ENCODE measurements around the gene GDPD5. TPM values are rescaled to one million over a fixed set of nuclear protein-coding genes. Genes with fewer than 3 reads are reported as not detected.

Gene GDPD5
- total RNA-seq, 1 experiment from 2014 or later = 15.2 TPM

DNA sequence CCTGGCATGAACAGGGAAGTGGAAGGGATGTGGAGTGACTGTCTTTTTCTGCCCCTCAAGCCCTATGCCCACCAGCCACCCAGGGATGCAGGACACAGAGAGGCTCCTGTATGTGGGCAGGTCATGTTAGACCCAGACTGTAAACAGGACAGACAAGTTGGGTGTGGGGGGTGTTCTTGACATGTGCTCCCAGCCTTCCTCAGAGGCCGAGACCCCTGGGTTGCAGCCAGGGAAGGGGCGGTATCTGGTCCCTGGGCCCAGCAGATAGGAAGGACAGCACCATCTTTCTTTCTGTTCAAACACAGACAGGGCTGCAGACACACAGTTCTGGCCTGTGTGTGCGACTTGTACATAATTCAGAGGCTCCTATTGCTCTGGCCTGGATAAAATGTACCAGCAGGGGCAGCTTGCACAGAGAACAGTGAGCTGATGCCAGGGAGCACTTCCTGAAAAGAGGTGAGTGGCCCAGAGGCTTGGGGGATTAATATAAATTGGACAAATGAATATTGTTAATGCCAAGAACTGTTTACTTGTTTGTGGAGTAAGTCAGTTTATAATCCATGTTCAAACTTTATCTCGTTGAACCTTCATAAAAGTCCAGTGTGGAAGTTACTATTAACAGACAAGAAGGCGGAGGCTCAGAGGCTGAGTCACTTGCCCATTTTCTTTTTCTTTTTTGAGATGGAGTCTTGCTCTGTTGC lies 16.6 kb downstream of the GDPD5 start:
- no peak overlapping the region for H3K4me3 ChIP-seq
- DNase-seq = no peak
- no peaks in the 10 kb centered on the region for H3K9me3 ChIP-seq
- no peaks in the 10 kb centered on the region for H3K36me3 ChIP-seq
- H3K27me3 ChIP-seq = no peaks in the 10 kb centered on the region

DNA sequence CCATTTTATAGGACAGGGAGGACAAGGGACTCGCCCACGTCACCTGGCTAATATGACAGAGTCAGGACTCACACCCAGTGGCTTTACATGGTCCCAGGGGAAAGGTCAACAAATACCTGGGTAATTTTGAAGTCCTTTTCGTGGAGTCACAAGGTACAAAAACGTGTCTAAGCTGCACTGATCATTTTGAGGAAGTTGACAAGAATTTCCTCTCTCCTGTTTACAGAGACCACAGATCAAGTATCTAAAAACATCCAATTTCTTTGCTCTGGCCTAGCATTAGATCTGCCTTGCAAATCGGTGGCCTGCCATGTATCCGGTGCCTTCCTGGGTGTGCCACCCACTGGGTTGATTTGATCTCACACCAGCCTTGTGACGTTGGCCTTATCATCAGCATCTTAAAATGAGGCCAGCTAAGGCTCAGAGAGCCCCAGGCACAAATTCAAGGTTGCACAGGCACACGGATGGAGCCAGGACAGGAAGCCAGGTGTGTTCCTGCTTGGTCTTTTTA lies 17.6 kb downstream of the GDPD5 start:
- Histone ChIP-seq H3K9me3 (no peaks in the 10 kb centered on the region), H3K36me3 (no peaks in the 10 kb centered on the region), H3K27me3 (no peaks in the 10 kb centered on the region), H3K4me3 (no peak overlapping the region)
- DNase-seq = no peak

DNA sequence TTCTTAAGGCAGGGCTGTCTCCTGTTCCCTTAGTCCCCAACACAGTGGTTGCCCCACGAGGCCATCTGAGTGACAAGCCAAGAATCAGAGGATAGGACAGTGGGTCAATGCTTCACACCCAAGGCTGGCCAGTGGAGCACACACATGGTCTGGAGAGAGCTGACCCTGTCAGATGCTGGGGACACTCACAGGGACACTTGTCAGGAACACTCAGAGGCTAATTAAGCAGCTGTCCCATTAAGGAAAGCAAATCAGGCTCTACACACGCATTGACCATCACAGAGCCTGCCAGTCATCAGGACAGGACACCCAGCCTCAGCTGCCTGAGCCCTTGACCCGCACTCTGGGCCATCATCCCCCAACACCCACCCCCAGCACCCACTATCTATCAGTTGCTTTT lies 18.2 kb downstream of the GDPD5 start:
- DNase-seq = no peak

DNA sequence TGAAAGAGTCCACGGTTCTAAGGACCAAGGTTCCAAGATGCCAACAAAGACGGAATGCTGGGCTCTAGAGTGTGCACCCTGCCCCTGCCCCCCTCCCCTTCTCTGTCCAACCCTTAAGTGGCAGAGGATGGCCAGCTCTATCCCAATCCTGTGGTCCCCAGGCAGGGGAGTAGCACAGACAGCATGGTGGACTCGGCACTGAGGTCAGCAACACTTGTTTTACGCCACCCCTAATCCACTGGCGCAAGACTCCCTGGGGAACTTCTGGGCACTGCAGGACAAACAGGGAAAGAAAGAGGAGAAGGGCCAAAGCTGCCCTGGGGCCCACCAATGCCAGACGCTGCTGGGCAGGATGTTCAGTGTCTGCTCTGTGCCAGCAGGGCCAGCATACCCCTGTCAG lies 18.9 kb downstream of the GDPD5 start:
- no peaks in the 10 kb centered on the region for H3K27me3 ChIP-seq
- no peak for DNase-seq
- no peaks in the 10 kb centered on the region for H3K9me3 ChIP-seq
- H3K36me3 ChIP-seq = no peaks in the 10 kb centered on the region
- no peak overlapping the region for H3K4me3 ChIP-seq

More for the DNA sequence above, 18.2 kb downstream of the GDPD5 start:
- Histone ChIP-seq H3K36me3 (no peaks in the 10 kb centered on the region), H3K9me3 (no peaks in the 10 kb centered on the region), H3K27me3 (no peaks in the 10 kb centered on the region), H3K4me3 (no peak overlapping the region)

- DNase-seq = no peak
- no peaks in the 10 kb centered on the region for H3K27me3 ChIP-seq
- no peaks in the 10 kb centered on the region for H3K9me3 ChIP-seq
- no peak overlapping the region for H3K4me3 ChIP-seq
- H3K36me3 ChIP-seq = no peaks in the 10 kb centered on the region
Observed at GRCh38 chr11:75505916-75506692, 19.6 kb downstream of the GDPD5 start.

DNA sequence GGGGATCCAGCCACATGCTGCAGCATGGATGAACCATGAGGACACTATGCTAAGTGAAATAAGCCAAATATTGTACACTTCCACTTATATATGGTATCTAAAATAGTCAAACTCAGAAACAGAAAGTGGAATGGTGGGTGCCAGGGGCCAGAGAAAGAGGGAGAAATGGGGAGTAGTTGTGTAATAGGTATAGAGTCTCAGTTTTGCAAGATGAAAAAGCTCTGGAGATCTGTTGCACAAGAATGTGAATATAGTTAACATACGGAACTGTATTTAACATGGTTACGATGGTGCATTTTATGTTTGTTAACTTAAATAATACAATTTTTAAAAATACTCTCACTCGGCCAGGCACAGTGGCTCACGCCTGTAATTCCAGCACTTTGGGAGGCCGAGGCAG lies 21.2 kb downstream of the GDPD5 start:
- Histone ChIP-seq H3K36me3 (no peaks in the 10 kb centered on the region), H3K27me3 (no peaks in the 10 kb centered on the region), H3K9me3 (no peaks in the 10 kb centered on the region), H3K4me3 (no peak overlapping the region)
- no peak for DNase-seq

- no peak overlapping the region for H3K4me3 ChIP-seq
- DNase-seq = no peak
- no peaks in the 10 kb centered on the region for H3K9me3 ChIP-seq
- H3K36me3 ChIP-seq = no peaks in the 10 kb centered on the region
- H3K27me3 ChIP-seq = no peaks in the 10 kb centered on the region
Observed at GRCh38 chr11:75503531-75504099, 22.1 kb downstream of the GDPD5 start.

DNA sequence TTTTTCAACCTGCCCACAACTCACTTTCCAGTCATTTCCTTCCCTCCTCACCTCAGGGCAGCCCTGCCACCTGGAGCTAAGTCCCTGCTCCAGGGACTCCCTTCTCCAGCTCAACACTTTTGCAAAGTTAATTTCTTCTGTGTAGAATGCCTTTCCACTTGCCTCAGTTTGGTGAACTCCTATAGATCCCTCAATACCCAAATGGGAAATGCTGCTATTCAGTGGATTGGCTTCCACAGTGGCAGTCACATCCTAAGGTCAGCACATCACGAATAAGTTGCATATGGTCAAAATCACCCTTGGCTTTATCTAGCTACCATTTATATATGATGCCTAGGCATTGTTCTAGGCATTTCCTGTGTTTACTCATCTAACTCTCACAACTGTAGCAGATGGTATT lies 23.6 kb downstream of the GDPD5 start:
- Histone ChIP-seq H3K36me3 (no peaks in the 10 kb centered on the region), H3K9me3 (no peaks in the 10 kb centered on the region), H3K4me3 (no peak overlapping the region)

GRCh38 chr11:75500742-75501141 lies 25.0 kb downstream of the GDPD5 start:
- no peak for DNase-seq
- Histone ChIP-seq H3K27me3 (no peaks in the 10 kb centered on the region), H3K9me3 (no peaks in the 10 kb centered on the region), H3K36me3 (no peaks in the 10 kb centered on the region), H3K4me3 (no peak overlapping the region)

More for the DNA sequence above, 23.6 kb downstream of the GDPD5 start:
- no peaks in the 10 kb centered on the region for H3K27me3 ChIP-seq
- no peak for DNase-seq

- H3K4me3 ChIP-seq = no peak overlapping the region
- no peaks in the 10 kb centered on the region for H3K9me3 ChIP-seq
- no peaks in the 10 kb centered on the region for H3K36me3 ChIP-seq
- peak; percentile 90 for DNase-seq
- H3K27me3 ChIP-seq = no peaks in the 10 kb centered on the region
Observed at GRCh38 chr11:75499423-75500190, 26.1 kb downstream of the GDPD5 start.

DNA sequence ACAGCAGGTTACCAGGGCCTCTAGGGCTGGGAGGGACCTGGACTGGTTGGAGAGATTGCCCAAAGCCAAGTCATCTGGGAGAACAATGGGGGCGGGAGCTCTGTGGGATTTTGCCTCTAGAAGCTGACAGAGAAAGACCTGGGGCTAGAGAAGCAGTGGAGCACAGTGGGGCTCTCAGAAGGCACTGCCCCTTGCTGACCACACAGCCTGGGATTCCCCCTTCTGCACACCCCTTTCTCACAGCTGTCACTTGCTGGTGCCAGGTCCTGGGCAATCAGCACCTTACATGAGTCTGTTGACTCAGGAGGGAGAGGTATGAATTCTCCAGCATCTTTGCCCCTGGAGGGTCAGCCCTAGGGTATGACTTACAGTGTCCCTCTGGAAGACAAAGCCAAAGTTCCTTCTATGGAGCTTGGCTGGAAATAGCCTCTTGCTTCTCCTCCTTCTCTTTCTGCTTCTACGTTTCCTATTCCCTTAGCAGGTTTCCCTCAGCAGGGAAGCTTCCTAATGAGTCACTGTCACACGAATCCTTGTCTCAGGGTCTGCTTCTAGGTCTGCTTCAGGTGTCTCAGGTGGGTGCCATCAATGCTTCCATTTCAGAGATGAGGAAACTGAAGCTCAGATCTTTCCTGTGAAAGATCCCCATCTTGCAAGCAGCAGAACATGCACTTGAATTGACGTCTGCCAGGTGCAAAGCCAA lies 27.0 kb downstream of the GDPD5 start:
- no peaks in the 10 kb centered on the region for H3K27me3 ChIP-seq
- DNase-seq = peak; percentile 31
- no peaks in the 10 kb centered on the region for H3K9me3 ChIP-seq
- no peak overlapping the region for H3K4me3 ChIP-seq
- H3K36me3 ChIP-seq = no peaks in the 10 kb centered on the region

DNA sequence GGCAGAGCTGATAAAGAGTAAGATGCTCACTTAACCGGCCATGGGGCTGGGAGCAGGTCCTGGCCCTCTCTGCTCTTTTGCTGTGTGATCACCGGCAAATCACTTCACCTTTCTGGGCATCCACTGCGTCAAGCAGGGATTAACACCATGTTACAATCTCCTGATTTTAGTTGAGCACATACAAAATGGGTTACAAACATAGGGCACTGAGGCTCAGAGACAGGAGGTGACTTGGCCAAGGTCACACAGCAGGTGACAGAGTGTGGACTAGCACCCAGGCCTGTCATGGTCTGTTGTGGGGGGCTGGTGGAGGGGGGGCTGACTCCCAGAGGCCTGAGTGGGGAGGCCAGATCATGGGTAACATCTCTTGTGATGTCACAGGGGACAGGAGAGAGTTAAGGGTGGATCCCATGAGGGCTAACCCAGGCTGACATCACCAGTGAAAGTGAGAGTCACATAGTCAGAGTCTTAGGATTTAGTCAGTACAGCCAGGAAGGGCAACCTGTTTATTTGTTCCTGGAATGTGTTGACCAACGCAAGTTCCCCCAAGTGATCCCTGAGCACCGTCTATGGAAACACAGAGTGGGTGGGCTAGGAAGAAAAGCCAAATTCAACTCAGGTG lies 27.8 kb downstream of the GDPD5 start:
- no peaks in the 10 kb centered on the region for H3K27me3 ChIP-seq
- H3K36me3 ChIP-seq = no peaks in the 10 kb centered on the region
- DNase-seq = no peak
- no peaks in the 10 kb centered on the region for H3K9me3 ChIP-seq
- no peak overlapping the region for H3K4me3 ChIP-seq

- Histone ChIP-seq H3K9me3 (no peaks in the 10 kb centered on the region), H3K4me3 (no peak overlapping the region), H3K36me3 (no peaks in the 10 kb centered on the region), H3K27me3 (no peaks in the 10 kb centered on the region)
- DNase-seq = no peak
Observed at GRCh38 chr11:75496305-75496752, 29.4 kb downstream of the GDPD5 start.

DNA sequence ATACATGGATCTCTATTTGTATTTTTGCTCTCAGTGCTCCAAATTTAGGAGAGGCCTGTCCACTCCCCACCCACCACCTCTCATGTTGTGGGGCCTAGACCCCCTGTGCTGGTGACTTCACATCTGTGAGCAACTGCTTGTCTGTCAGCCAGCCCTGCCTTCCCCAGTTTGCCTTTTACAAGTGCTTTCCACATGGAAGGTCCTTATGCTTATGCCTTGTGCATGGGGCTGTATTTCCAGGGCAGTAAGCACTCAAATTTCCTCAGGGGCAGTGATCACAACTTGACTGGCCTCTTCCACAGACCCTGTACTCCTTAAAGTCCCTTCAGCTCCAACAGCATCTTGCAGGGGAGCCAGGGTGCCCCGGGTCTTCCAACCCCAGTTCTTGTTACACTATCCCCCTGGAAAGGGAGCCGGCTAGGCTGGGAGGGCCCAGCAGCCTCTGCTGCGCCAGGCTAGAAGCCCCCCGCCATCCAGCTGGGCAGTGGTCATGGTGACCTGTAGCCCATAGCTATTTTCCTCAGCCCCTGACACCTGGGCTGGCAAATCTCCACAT lies 29.9 kb downstream of the GDPD5 start:
- Histone ChIP-seq H3K9me3 (no peaks in the 10 kb centered on the region), H3K4me3 (no peak overlapping the region), H3K36me3 (no peaks in the 10 kb centered on the region), H3K27me3 (no peaks in the 10 kb centered on the region)
- DNase-seq = no peak

DNA sequence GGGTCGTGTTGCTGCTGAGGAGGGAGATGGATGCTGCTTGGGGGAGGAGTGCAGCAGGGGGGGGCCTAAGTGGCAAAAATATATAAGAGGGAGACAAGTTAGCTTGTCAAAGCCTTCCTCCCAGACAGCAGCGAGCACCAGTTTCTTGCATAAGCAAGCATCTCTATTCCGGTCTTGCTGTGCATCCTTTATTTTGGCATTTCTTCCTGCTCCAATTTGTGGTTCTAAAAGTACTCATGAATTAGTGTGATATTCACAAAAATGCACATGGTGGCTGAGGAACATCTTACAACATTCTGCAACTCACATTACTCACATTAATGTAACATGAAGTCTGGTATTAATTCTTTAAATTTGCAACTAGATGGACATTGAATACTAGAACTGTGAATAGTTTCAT lies 32.1 kb downstream of the GDPD5 start:
- Histone ChIP-seq H3K36me3 (no peaks in the 10 kb centered on the region), H3K4me3 (no peak overlapping the region), H3K27me3 (no peaks in the 10 kb centered on the region), H3K9me3 (no peaks in the 10 kb centered on the region)
- DNase-seq = no peak
